OCI-LY7 (cell line): ENCODE measurements around the gene POTEI. TPM values are rescaled to one million over a fixed set of nuclear protein-coding genes. Genes with fewer than 3 reads are reported as not detected.
"Not testable (repeated sequence)": the region's sequence is repeated elsewhere in the genome, so short reads cannot be mapped to it uniquely, and the experiment has no call there.

Source experiments
- BruUV-seq: library from RNA; stranded (reverse); fragments of 400-500 nt; replicated peaks from 2 replicates; lab custom pipeline; 2021; lab: Mats Ljungman, UMichigan
- CTCF ChIA-PET: fragments of 300-600 bp; sonication (Branson Sonifier 250); formaldehyde crosslinking; loops from one replicate; lab custom pipeline; 2022; ENCODE audit warnings: antibody characterized with exemption; ENCODE audit not compliant: unreplicated experiment; lab: Charles Lee
- POLR2A ChIA-PET: fragments of 300-600 bp; sonication (Branson Sonifier 250); formaldehyde crosslinking; loops from one replicate; lab custom pipeline; 2022; ENCODE audit warnings: antibody characterized with exemption; lab: Charles Lee
- DNase-seq: peaks from one replicate; pipeline ENCODE4 v3.0.0-alpha.2; 2015; ENCODE audit warnings: low spot score
- H2AFZ ChIP-seq: fragments of 200-600 bp; sonication (generic), shearing (Covaris generic); 2 replicates; pipeline ENCODE4 v1.6.1; 2014; ENCODE audit warnings: mild to moderate bottlenecking, antibody characterized with exemption, low read length, moderate library complexity
- H3K27ac ChIP-seq: fragments of 200-600 bp; sonication (generic); 2 replicates; pipeline ENCODE4 v1.5.1; 2014; ENCODE audit warnings: mixed run types, low read depth, mild to moderate bottlenecking, moderate library complexity, low read length, inconsistent platforms; ENCODE audit not compliant: poor library complexity, severe bottlenecking
- H3K36me3 ChIP-seq: fragments of 200-600 bp; sonication (generic); 2 replicates; pipeline ENCODE4 v1.6.1; 2014; ENCODE audit warnings: mild to moderate bottlenecking, antibody characterized with exemption, low read length, moderate library complexity, mixed read lengths; ENCODE audit not compliant: insufficient read depth
- H3K4me1 ChIP-seq: fragments of 200-600 bp; sonication (generic); 2 replicates; pipeline ENCODE4 v1.5.1; 2014; ENCODE audit warnings: mild to moderate bottlenecking, low read length; ENCODE audit not compliant: insufficient read depth, poor library complexity, severe bottlenecking
- H3K4me2 ChIP-seq: fragments of 200-600 bp; sonication (generic); 2 replicates; pipeline ENCODE4 v1.6.1; 2014; ENCODE audit warnings: mild to moderate bottlenecking, low read length
- H3K4me3 ChIP-seq: fragments of 200-600 bp; sonication (generic); 2 replicates; pipeline ENCODE4 v1.5.1; 2014; ENCODE audit warnings: mild to moderate bottlenecking, low read depth, low read length; ENCODE audit not compliant: poor library complexity, severe bottlenecking
- H3K79me2 ChIP-seq: fragments of 200-600 bp; sonication (generic); 2 replicates; pipeline ENCODE4 v1.6.1; 2016; ENCODE audit warnings: low read depth, mild to moderate bottlenecking, low read length, moderate library complexity, mixed read lengths; ENCODE audit not compliant: insufficient read depth
- H3K9me2 ChIP-seq: fragments of 200-600 bp; sonication (generic); 2 replicates; pipeline ENCODE4 v1.6.1; 2016; ENCODE audit warnings: mild to moderate bottlenecking, low read length, mixed read lengths; ENCODE audit not compliant: insufficient read depth
- H3K9me3 ChIP-seq: fragments of 200-600 bp; sonication (generic); 2 replicates; pipeline ENCODE4 v1.6.1; 2014; ENCODE audit warnings: mild to moderate bottlenecking, mixed run types, low read length, mixed read lengths
- H4K20me1 ChIP-seq: fragments of 200-600 bp; sonication (generic); 2 replicates; pipeline ENCODE4 v1.6.1; 2014; ENCODE audit warnings: mild to moderate bottlenecking, antibody characterized with exemption, low read length, moderate library complexity, mixed read lengths; ENCODE audit not compliant: insufficient read depth
- intact Hi-C: fragments of 100-400 bp; cut with micrococcal nuclease; formaldehyde crosslinking; loops from one replicate; pipeline ENCODE4 v1.10.0; 2022; ENCODE audit not compliant: unreplicated experiment
- total RNA-seq, 2 experiments: library from RNA; depleted of rRNA in 1 of 2; stranded (reverse); fragments of >200 nt in 1 of 2; shearing (Covaris generic) in 1 of 2; gene quantifications; 2 replicates each; pipeline ENCODE4 v1.2.3, GENCODE V29; 2014 to 2022

Gene POTEI
- total RNA-seq, 2 experiments from 2014 or later = 0.06 to 0.44 TPM

- H4K20me1 ChIP-seq, H3K4me1 ChIP-seq, CTCF ChIA-PET, intact Hi-C loops, H3K27ac ChIP-seq, H2AFZ ChIP-seq, H3K9me2 ChIP-seq, DNase-seq, H3K4me3 ChIP-seq, BruUV-seq, POLR2A ChIA-PET, H3K79me2 ChIP-seq, H3K9me3 ChIP-seq, H3K36me3 ChIP-seq, H3K4me2 ChIP-seq: not testable (repeated sequence)
Measured at GRCh38 chr2:130530212-130530611, 21.1 kb upstream of the POTEI start.

- DNase-seq, H3K79me2 ChIP-seq: not testable (repeated sequence)
Measured at GRCh38 chr2:130529545-130529944, 20.4 kb upstream of the POTEI start.

GRCh38 chr2:130527365-130527967 lies 18.3 kb upstream of the POTEI start:
- H3K36me3 ChIP-seq, H2AFZ ChIP-seq, H3K4me2 ChIP-seq, POLR2A ChIA-PET, intact Hi-C loops, CTCF ChIA-PET, H3K79me2 ChIP-seq, DNase-seq, H3K9me3 ChIP-seq, H3K4me3 ChIP-seq, H3K9me2 ChIP-seq, BruUV-seq, H3K27ac ChIP-seq, H4K20me1 ChIP-seq, H3K4me1 ChIP-seq: not testable (repeated sequence)

More at GRCh38 chr2:130529545-130529944, 20.4 kb upstream of the POTEI start:
- CTCF ChIA-PET, H3K36me3 ChIP-seq, H3K4me2 ChIP-seq, intact Hi-C loops, H3K9me2 ChIP-seq, H3K4me3 ChIP-seq, H4K20me1 ChIP-seq, H3K9me3 ChIP-seq, BruUV-seq, H2AFZ ChIP-seq, H3K4me1 ChIP-seq, POLR2A ChIA-PET, H3K27ac ChIP-seq: not testable (repeated sequence)

- DNase-seq, H3K79me2 ChIP-seq, H3K36me3 ChIP-seq, CTCF ChIA-PET, H3K9me3 ChIP-seq, H3K4me1 ChIP-seq, H3K27ac ChIP-seq, H3K9me2 ChIP-seq, intact Hi-C loops, H2AFZ ChIP-seq, H4K20me1 ChIP-seq, POLR2A ChIA-PET, BruUV-seq, H3K4me3 ChIP-seq, H3K4me2 ChIP-seq: not testable (repeated sequence)
Measured at GRCh38 chr2:130522390-130522789, 13.3 kb upstream of the POTEI start.

- intact Hi-C loops, H3K79me2 ChIP-seq, H4K20me1 ChIP-seq, H3K27ac ChIP-seq, H3K4me2 ChIP-seq, H3K9me3 ChIP-seq, DNase-seq, BruUV-seq, CTCF ChIA-PET, H3K36me3 ChIP-seq, H3K4me1 ChIP-seq, H2AFZ ChIP-seq, H3K4me3 ChIP-seq, H3K9me2 ChIP-seq, POLR2A ChIA-PET: not testable (repeated sequence)
Measured at GRCh38 chr2:130520992-130521391, 11.9 kb upstream of the POTEI start, which contains the start of gene CFC1B. TSS of gene CFC1B (plus strand) at chr2:130521222. CDS start at chr2:130521485, 263 bp downstream.

GRCh38 chr2:130518516-130519106 lies 9.5 kb upstream of the POTEI start:
- H4K20me1 ChIP-seq, H3K36me3 ChIP-seq, H3K4me2 ChIP-seq, BruUV-seq, H3K27ac ChIP-seq, POLR2A ChIA-PET, H3K4me3 ChIP-seq, CTCF ChIA-PET, H3K4me1 ChIP-seq, DNase-seq, intact Hi-C loops, H3K79me2 ChIP-seq, H3K9me2 ChIP-seq, H2AFZ ChIP-seq, H3K9me3 ChIP-seq: not testable (repeated sequence)
